ENCODE data around the gene THSD7A. TPM values are rescaled to one million over a fixed set of nuclear protein-coding genes. Genes with fewer than 3 reads are reported as not detected.

The THSD7A gene
- total and polyA plus RNA-seq, 2 of the 8 experiments (the other 6 are each of a cell fraction or from before 2014, with no cell fraction given), result 0.44 to 1.2 TPM

DNA sequence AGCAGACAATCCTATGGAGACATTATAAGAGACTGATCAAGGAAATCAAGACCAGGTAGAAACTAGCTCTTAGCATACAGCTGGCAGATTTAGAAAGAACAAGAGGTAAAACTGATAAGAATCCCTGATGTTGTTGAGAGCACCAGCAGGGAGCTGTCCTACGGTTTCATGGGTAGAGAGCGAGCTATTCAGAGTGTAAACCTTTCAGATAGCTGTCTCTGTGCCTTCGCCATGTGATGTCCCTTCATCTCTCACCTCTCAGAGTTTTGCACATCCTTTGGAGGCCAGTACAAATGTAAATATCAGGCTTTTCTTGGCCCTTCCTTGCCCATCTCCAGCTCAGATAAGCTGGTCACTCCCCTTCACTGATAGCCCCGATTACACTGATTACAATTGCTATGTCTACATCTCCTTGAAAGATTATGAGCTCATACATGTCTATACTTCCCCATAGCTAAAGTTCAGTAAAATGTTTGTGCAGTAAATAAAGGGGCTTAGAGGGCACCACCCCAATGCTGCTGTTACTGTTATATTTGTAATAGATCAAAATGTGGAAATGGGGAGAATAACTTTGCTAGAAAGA lies 21.9 kb downstream of the THSD7A start (continued):
- TF ChIP-seq NRF1 (IDR thresholded peaks at IDR 0.05; ENCODE audit: low read depth, low read length) (no peak), HDAC6 (IDR thresholded peaks at IDR 0.05; ENCODE audit: low read depth, low read length) (no peak)
- TF ChIP-seq, protein P1, sequence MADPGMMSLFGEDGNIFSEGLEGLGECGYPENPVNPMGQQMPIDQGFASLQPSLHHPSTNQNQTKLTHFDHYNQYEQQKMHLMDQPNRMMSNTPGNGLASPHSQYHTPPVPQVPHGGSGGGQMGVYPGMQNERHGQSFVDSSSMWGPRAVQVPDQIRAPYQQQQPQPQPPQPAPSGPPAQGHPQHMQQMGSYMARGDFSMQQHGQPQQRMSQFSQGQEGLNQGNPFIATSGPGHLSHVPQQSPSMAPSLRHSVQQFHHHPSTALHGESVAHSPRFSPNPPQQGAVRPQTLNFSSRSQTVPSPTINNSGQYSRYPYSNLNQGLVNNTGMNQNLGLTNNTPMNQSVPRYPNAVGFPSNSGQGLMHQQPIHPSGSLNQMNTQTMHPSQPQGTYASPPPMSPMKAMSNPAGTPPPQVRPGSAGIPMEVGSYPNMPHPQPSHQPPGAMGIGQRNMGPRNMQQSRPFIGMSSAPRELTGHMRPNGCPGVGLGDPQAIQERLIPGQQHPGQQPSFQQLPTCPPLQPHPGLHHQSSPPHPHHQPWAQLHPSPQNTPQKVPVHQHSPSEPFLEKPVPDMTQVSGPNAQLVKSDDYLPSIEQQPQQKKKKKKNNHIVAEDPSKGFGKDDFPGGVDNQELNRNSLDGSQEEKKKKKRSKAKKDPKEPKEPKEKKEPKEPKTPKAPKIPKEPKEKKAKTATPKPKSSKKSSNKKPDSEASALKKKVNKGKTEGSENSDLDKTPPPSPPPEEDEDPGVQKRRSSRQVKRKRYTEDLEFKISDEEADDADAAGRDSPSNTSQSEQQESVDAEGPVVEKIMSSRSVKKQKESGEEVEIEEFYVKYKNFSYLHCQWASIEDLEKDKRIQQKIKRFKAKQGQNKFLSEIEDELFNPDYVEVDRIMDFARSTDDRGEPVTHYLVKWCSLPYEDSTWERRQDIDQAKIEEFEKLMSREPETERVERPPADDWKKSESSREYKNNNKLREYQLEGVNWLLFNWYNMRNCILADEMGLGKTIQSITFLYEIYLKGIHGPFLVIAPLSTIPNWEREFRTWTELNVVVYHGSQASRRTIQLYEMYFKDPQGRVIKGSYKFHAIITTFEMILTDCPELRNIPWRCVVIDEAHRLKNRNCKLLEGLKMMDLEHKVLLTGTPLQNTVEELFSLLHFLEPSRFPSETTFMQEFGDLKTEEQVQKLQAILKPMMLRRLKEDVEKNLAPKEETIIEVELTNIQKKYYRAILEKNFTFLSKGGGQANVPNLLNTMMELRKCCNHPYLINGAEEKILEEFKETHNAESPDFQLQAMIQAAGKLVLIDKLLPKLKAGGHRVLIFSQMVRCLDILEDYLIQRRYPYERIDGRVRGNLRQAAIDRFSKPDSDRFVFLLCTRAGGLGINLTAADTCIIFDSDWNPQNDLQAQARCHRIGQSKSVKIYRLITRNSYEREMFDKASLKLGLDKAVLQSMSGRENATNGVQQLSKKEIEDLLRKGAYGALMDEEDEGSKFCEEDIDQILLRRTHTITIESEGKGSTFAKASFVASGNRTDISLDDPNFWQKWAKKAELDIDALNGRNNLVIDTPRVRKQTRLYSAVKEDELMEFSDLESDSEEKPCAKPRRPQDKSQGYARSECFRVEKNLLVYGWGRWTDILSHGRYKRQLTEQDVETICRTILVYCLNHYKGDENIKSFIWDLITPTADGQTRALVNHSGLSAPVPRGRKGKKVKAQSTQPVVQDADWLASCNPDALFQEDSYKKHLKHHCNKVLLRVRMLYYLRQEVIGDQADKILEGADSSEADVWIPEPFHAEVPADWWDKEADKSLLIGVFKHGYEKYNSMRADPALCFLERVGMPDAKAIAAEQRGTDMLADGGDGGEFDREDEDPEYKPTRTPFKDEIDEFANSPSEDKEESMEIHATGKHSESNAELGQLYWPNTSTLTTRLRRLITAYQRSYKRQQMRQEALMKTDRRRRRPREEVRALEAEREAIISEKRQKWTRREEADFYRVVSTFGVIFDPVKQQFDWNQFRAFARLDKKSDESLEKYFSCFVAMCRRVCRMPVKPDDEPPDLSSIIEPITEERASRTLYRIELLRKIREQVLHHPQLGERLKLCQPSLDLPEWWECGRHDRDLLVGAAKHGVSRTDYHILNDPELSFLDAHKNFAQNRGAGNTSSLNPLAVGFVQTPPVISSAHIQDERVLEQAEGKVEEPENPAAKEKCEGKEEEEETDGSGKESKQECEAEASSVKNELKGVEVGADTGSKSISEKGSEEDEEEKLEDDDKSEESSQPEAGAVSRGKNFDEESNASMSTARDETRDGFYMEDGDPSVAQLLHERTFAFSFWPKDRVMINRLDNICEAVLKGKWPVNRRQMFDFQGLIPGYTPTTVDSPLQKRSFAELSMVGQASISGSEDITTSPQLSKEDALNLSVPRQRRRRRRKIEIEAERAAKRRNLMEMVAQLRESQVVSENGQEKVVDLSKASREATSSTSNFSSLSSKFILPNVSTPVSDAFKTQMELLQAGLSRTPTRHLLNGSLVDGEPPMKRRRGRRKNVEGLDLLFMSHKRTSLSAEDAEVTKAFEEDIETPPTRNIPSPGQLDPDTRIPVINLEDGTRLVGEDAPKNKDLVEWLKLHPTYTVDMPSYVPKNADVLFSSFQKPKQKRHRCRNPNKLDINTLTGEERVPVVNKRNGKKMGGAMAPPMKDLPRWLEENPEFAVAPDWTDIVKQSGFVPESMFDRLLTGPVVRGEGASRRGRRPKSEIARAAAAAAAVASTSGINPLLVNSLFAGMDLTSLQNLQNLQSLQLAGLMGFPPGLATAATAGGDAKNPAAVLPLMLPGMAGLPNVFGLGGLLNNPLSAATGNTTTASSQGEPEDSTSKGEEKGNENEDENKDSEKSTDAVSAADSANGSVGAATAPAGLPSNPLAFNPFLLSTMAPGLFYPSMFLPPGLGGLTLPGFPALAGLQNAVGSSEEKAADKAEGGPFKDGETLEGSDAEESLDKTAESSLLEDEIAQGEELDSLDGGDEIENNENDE (IDR thresholded peaks at IDR 0.05; ENCODE audit: insufficient replicate concordance, low read length), result no peak
- TF ChIP-seq, protein P2, sequence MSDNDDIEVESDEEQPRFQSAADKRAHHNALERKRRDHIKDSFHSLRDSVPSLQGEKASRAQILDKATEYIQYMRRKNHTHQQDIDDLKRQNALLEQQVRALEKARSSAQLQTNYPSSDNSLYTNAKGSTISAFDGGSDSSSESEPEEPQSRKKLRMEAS (IDR thresholded peaks at IDR 0.05), result no peak

Data from H1 (cell line).